HG03175 (cell line): ENCODE data around the gene PDGFRB.
A peak's percentile ranks its signal among the peaks of the same experiment; 100 is the strongest.

Source experiments
- ATAC-seq: cut with Tn5 transposase; IDR thresholded peaks from one replicate; pipeline ENCODE4 v1.9.1; 2021; ENCODE audit warnings: mild to moderate bottlenecking, moderate library complexity; ENCODE audit not compliant: unreplicated experiment

Gene PDGFRB

GRCh38 chr5:150182774-150183173, 27.1 kb upstream of the PDGFRB start:
- ATAC-seq: no peak

- no peak for ATAC-seq
Observed at GRCh38 chr5:150181766-150182545, 26.3 kb upstream of the PDGFRB start.

GRCh38 chr5:150181027-150181426, 25.4 kb upstream of the PDGFRB start:
- ATAC-seq: no peak

DNA sequence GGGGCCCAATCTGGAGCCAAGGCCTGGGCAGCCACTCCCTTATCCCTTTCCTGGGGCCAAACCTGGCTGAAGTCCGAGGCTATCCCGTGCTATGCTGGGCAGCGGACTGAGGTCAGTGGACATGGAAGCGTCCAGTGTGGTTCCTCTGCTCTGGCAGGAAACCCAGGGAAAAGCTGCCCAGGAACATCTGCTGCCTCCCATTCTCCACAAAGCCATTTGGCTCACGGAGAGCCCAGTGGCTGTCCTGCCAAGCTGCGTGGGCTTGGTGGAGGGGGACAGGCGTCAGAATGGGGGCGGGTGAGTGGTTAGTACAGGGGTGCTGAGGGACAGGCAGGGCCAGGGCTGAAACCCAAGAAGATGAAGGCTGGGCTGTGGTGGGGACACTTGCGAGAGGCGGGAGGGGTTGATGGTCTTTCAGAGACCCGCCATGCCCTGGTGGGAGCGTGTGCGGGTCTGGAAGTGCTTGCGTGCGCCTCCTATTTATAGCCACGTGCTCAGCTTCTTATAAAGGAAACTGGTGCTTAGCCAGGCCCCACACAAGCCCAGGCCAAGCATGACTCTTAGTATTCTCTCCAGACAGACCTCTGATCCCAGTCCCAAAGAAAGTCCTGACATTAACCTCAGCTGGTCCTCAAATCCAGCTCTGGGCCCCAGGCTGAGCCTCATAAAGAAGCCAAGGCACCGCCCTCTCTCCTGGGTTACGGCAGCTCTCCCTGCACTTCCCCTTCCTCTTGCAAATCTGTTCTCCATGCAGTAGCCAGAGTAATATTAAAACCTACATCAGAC, 24.8 kb upstream of the PDGFRB start:
- no peak for ATAC-seq

- ATAC-seq: no peak
Observed at GRCh38 chr5:150179019-150179620, 23.5 kb upstream of the PDGFRB start.

- ATAC-seq: no peak
Observed at GRCh38 chr5:150178262-150178661, 22.6 kb upstream of the PDGFRB start.

GRCh38 chr5:150177721-150178120, 22.1 kb upstream of the PDGFRB start:
- ATAC-seq: no peak

- no peak for ATAC-seq
Observed at GRCh38 chr5:150176745-150177477, 21.3 kb upstream of the PDGFRB start.

GRCh38 chr5:150175536-150175935, 19.9 kb upstream of the PDGFRB start:
- peak; percentile 55 for ATAC-seq

DNA sequence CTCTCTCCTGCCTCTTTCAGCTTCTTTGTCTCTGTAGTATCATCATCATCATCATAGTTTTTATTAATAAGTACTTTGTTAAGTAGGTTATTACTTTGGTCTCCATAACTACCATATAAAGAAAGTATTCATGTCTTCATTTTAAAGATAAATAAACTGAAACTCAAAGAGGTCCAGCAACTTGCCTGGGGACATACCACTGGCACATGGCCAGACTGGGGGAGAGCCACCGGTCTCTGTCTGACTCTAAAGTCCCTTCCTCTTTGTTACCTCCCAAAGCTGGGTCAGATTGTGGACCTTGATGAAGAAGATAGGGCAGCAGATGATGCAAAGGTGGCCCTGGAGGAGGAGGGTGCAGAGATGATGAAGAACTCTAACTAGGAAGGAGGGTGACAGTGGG, 19.4 kb upstream of the PDGFRB start:
- no peak for ATAC-seq

- ATAC-seq: no peak
Observed at GRCh38 chr5:150174285-150174684, 18.6 kb upstream of the PDGFRB start.

GRCh38 chr5:150173161-150173560, 17.5 kb upstream of the PDGFRB start:
- ATAC-seq: no peak

- no peak for ATAC-seq
Observed at GRCh38 chr5:150172556-150172955, 16.9 kb upstream of the PDGFRB start.

DNA sequence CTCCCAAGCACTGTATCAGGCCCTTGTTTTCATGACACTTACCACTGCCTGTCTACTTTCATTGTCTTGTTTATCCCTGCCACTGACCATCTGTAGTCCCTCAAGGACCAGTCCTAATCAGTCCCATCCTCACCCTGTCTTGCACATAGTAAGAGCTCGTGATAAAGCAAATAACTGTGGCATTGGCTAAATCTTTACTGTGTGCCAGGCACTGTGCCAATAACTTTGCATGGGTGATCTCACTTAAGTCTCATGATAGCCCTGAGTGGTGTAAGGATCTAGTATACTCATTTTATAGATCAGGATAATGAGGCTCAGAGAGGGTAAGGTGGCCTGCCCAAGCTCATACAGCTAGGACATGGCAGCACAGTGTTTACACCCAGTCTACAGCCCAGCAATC, 16.5 kb upstream of the PDGFRB start:
- no peak for ATAC-seq

DNA sequence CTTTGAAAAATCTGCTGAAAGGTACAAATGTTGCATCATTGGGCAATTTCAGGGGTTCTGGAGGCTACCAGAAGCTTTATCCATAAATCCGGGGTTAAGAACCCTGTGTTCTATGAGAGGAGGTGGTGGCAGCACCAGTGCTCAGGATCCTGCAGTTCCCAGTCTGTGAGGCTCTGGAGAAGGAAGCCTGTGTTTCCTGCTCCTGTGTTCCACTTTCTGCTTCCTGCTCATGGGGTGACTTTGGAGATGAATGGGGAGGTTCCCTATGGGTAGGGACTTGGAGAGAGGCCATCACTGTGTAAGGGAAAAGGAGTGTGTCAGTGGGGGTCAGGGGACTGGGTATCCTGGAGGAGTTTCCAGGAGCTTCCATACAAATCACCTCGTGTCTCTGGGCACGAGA, 13.2 kb upstream of the PDGFRB start:
- ATAC-seq: no peak

GRCh38 chr5:150167908-150168307, 12.3 kb upstream of the PDGFRB start:
- no peak for ATAC-seq

DNA sequence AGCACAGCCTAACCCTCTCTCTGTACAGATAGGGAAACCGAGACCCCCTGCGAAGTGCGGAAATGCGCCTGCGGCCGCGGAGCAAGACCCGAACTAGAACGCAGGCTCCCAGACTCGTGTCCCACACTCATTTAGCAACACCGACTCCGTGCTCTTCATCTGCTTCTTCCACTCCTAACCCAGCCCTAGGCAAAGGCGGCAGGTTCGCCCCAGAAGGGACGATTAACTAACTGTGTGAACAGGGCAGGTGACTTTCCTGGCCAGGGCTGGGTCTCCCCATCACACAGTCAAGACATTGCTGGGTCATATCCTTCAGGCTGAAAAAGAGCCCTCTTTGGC, 11.8 kb upstream of the PDGFRB start:
- ATAC-seq: no peak

DNA sequence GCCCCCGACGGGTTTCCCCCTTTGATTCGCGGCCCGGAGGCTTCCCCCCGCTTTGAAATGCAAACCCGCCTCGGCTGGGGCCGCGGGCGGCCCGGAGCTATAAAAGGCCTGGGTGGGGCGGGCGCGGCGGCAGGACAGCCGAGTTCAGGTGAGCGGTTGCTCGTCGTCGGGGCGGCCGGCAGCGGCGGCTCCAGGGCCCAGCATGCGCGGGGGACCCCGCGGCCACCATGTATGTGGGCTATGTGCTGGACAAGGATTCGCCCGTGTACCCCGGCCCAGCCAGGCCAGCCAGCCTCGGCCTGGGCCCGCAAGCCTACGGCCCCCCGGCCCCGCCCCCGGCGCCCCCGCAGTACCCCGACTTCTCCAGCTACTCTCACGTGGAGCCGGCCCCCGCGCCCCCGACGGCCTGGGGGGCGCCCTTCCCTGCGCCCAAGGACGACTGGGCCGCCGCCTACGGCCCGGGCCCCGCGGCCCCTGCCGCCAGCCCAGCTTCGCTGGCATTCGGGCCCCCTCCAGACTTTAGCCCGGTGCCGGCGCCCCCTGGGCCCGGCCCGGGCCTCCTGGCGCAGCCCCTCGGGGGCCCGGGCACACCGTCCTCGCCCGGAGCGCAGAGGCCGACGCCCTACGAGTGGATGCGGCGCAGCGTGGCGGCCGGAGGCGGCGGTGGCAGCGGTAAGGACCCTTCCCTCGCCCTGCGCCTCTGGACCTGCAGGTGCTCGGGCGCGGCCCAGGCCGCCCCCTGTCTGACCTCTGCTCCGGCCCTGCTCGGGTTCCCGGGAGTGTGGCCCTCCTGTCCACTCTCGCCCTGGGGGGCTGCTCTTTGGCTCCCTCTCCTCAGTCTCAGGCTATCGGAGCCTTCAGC, 11.2 kb upstream of the PDGFRB start, which contains the start of gene CDX1:
Gene CDX1, plus strand, starts transcription at position 129 of the 862 bp plus-strand sequence. Its CDS starts 99 bp downstream, at position 228.
- no peak for ATAC-seq

GRCh38 chr5:150166037-150166649, 10.5 kb upstream of the PDGFRB start:
- no peak for ATAC-seq
